SU-DHL-6 (cell line): ENCODE data around the gene FLT3LG.

Source experiments
- CTCF ChIP-seq: fragments of 200-600 bp; sonication (generic); IDR thresholded peaks from one replicate; pipeline ENCODE4 v1.5.1; 2017; ENCODE audit warnings: antibody characterized with exemption, mild to moderate bottlenecking, low read length, moderate library complexity; ENCODE audit not compliant: insufficient read depth, poor library complexity, severe bottlenecking
- EZH2phosphoT487 ChIP-seq: fragments of 200-600 bp; sonication (generic), shearing (Covaris generic); conservative IDR thresholded peaks from 2 replicates; pipeline ENCODE4 v1.6.1; 2018; ENCODE audit warnings: mild to moderate bottlenecking, antibody characterized with exemption, low read length, moderate library complexity, mixed read lengths

DNA sequence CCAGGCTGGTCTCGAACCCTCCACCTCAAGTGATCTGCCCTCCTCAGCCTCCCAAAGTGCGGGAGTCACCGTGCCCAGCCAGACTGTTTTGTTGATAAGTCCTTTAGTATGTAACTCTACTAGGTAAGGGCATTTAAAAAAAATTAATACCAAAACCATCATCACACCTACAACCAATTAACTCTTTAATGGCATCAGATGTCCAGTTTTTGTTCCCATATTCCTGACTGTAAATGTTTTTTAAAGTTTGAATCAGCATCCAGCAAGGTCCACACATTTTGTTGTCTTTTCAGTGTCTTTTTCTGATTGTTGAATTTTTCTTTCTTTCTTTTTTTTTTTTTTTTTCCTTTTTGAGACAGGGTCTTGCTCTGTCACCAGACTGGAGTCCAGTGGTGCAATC, 44.0 kb downstream of the FLT3LG start:
- TF ChIP-seq CTCF (no peak), EZH2phosphoT487 (no peak)
